ENCODE data around the gene MAPK9.
"Not testable (repeated sequence)": the region's sequence is repeated elsewhere in the genome, so short reads cannot be mapped to it uniquely, and the experiment has no call there.

The MAPK9 gene

DNA sequence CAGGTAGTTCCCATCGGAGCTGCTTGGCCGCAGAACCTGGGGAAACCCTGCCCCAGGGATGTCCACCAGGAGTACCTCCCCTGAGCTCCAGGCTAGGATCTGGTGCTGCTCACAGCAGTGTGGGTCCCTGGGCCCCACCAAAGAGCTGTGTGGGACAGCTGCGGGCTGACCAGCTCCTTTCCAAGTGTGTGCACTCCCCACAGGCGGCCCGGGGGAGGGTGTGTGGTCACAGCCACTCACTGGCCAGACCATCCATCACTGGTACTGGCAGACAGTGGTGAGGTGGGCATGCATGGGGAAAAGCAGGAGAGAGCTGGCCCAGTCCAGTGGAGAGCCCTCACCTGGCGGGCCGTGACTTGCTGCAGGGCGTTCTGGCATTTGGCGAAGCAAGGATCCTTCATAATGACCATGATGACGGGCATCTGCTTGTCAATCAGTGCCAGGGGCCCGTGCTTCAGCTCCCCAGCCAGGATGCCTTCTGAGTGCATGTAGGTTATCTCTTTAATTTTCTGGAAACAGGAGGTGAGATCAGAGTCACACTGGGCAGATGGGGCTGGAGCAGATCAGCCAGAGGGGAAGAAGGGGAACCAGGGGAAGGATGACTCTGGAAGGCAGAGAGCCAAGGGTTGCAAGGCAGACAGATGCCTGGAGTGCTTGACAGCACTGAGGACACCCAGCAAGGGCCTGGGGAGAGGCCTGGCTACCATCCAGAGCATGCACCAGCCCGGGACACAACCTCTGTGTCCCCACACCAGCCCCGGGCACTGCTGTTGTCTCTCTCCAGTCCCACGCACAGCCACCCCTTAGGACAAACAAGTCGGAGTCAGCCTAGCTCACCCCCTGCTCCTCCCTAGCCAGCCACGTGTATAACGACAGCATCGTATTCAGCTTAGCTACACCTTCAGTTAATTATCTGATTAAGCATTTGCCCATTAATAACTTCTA is 12.8 kb upstream of the MAPK9 start:
- H3K9me3 ChIP-seq (ENCODE audit: control insufficient read depth, low read length) = no peaks in the 10 kb centered on the region
- no peaks in the 10 kb centered on the region for H3K27me3 ChIP-seq (ENCODE audit: control insufficient read depth, insufficient read depth, low read length, poor library complexity, severe bottlenecking)
- no peaks in the 10 kb centered on the region for H3K4me1 ChIP-seq (ENCODE audit: control insufficient read depth, insufficient read depth, low read length)
- H3K4me3 ChIP-seq (ENCODE audit: insufficient read depth, low read depth, low read length) = no peak overlapping the region
- H3K27ac ChIP-seq (ENCODE audit: insufficient read depth, low read depth, low read length, poor library complexity, severe bottlenecking) = no peak overlapping the region
- 93% methylated on average over 18 of the region's 18 CpGs for WGBS, 2 experiments
- H3K36me3 ChIP-seq (ENCODE audit: control insufficient read depth, insufficient read depth, low read length) = peaks cover 7% of the 10 kb centered on the region

- WGBS, 2 experiments = 93 to 95% methylated on average over 4 of the region's 4 CpGs
- H3K36me3 ChIP-seq (ENCODE audit: control insufficient read depth, insufficient read depth, low read length) = peaks cover 7% of the 10 kb centered on the region
- no peaks in the 10 kb centered on the region for H3K9me3 ChIP-seq (ENCODE audit: control insufficient read depth, low read length)
- no peak overlapping the region for H3K4me3 ChIP-seq (ENCODE audit: insufficient read depth, low read depth, low read length)
- no peak overlapping the region for H3K27ac ChIP-seq (ENCODE audit: insufficient read depth, low read depth, low read length, poor library complexity, severe bottlenecking)
- no peaks in the 10 kb centered on the region for H3K27me3 ChIP-seq (ENCODE audit: control insufficient read depth, insufficient read depth, low read length, poor library complexity, severe bottlenecking)
- H3K4me1 ChIP-seq (ENCODE audit: control insufficient read depth, insufficient read depth, low read length) = no peaks in the 10 kb centered on the region
Measured at GRCh38 chr5:180304016-180304292, 12.1 kb upstream of the MAPK9 start.

- Histone ChIP-seq H3K9me3 (ENCODE audit: control insufficient read depth, low read length) (no peaks in the 10 kb centered on the region), H3K36me3 (ENCODE audit: control insufficient read depth, insufficient read depth, low read length) (peaks cover 7% of the 10 kb centered on the region), H3K27me3 (ENCODE audit: control insufficient read depth, insufficient read depth, low read length, poor library complexity, severe bottlenecking) (no peaks in the 10 kb centered on the region), H3K4me3 (ENCODE audit: insufficient read depth, low read depth, low read length) (no peak overlapping the region), H3K27ac (ENCODE audit: insufficient read depth, low read depth, low read length, poor library complexity, severe bottlenecking) (no peak overlapping the region), H3K4me1 (ENCODE audit: control insufficient read depth, insufficient read depth, low read length) (no peaks in the 10 kb centered on the region)
- WGBS, 2 experiments = 95% methylated on average over 17 of the region's 17 CpGs
Measured at GRCh38 chr5:180303226-180304015, 11.5 kb upstream of the MAPK9 start.

DNA sequence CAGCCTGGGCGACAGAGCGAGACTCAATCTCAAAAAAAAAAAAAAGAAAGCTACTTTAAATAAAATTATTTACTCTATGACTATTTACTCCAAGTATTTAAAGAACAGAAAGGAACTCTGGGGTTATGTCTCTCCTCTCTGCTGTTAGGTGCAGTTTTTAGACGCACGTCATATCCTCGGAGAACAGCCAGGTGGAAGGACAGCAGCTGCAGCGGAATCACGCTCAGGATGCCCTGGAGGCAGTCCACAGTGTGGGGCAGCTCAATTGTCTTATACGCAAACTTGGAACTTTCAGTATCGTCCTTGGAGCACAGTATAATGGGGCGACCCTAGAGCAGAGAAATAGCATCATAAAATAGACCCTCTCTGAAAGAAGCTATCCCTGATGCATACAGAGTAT is 10.4 kb upstream of the MAPK9 start:
- no peak overlapping the region for H3K27ac ChIP-seq (ENCODE audit: insufficient read depth, low read depth, low read length, poor library complexity, severe bottlenecking)
- H3K9me3 ChIP-seq (ENCODE audit: control insufficient read depth, low read length) = no peaks in the 10 kb centered on the region
- WGBS, 2 experiments = 95 to 96% methylated on average over 8 of the region's 10 CpGs
- no peaks in the 10 kb centered on the region for H3K4me1 ChIP-seq (ENCODE audit: control insufficient read depth, insufficient read depth, low read length)
- no peak overlapping the region for H3K4me3 ChIP-seq (ENCODE audit: insufficient read depth, low read depth, low read length)
- H3K27me3 ChIP-seq (ENCODE audit: control insufficient read depth, insufficient read depth, low read length, poor library complexity, severe bottlenecking) = no peaks in the 10 kb centered on the region
- H3K36me3 ChIP-seq (ENCODE audit: control insufficient read depth, insufficient read depth, low read length) = peaks cover 7% of the 10 kb centered on the region

- 93 to 98% methylated on average over 4 of the region's 4 CpGs for WGBS, 2 experiments
- no peaks in the 10 kb centered on the region for H3K4me1 ChIP-seq (ENCODE audit: control insufficient read depth, insufficient read depth, low read length)
- H3K9me3 ChIP-seq (ENCODE audit: control insufficient read depth, low read length) = no peaks in the 10 kb centered on the region
- H3K27me3 ChIP-seq (ENCODE audit: control insufficient read depth, insufficient read depth, low read length, poor library complexity, severe bottlenecking) = no peaks in the 10 kb centered on the region
- H3K27ac ChIP-seq (ENCODE audit: insufficient read depth, low read depth, low read length, poor library complexity, severe bottlenecking) = no peak overlapping the region
- no peak overlapping the region for H3K4me3 ChIP-seq (ENCODE audit: insufficient read depth, low read depth, low read length)
- H3K36me3 ChIP-seq (ENCODE audit: control insufficient read depth, insufficient read depth, low read length) = peaks cover 7% of the 10 kb centered on the region
Measured at GRCh38 chr5:180301253-180301652, 9.4 kb upstream of the MAPK9 start.

DNA sequence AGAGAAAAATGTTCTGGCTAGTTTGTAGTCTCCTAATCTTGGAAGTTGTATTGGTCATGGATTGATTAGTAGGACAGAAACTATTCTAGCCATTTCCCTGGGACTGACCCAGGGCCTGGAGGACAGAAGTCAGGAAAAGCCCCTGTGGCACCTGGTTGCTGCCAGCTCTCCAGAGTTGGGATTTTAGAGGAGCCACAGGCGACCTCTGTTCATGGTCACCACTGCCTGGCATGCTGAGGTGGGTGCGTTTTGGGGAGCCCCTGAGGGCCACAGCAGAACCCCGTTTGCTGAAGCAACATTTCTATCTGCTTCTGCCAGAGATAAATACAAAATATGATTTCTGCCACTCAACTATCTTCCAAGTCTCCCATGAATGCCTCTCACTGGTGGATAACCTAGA is 7.6 kb upstream of the MAPK9 start:
- Histone ChIP-seq H3K9me3 (ENCODE audit: control insufficient read depth, low read length) (no peaks in the 10 kb centered on the region), H3K36me3 (ENCODE audit: control insufficient read depth, insufficient read depth, low read length) (peaks cover 4% of the 10 kb centered on the region), H3K27me3 (ENCODE audit: control insufficient read depth, insufficient read depth, low read length, poor library complexity, severe bottlenecking) (no peaks in the 10 kb centered on the region), H3K27ac (ENCODE audit: insufficient read depth, low read depth, low read length, poor library complexity, severe bottlenecking) (no peak overlapping the region), H3K4me3 (ENCODE audit: insufficient read depth, low read depth, low read length) (no peak overlapping the region), H3K4me1 (ENCODE audit: control insufficient read depth, insufficient read depth, low read length) (no peaks in the 10 kb centered on the region)
- 88 to 90% methylated on average over 3 of the region's 3 CpGs for WGBS, 2 experiments

- H3K4me3 ChIP-seq (ENCODE audit: insufficient read depth, low read depth, low read length); H3K4me1 ChIP-seq (ENCODE audit: control insufficient read depth, insufficient read depth, low read length); H3K27ac ChIP-seq (ENCODE audit: insufficient read depth, low read depth, low read length, poor library complexity, severe bottlenecking); H3K9me3 ChIP-seq (ENCODE audit: control insufficient read depth, low read length); H3K36me3 ChIP-seq (ENCODE audit: control insufficient read depth, insufficient read depth, low read length); H3K27me3 ChIP-seq (ENCODE audit: control insufficient read depth, insufficient read depth, low read length, poor library complexity, severe bottlenecking): not testable (repeated sequence)
- 91 to 96% methylated on average over 14 of the region's 14 CpGs for WGBS, 2 experiments
Measured at GRCh38 chr5:180299014-180299413, 7.1 kb upstream of the MAPK9 start.

GRCh38 chr5:180297587-180298282 is 5.9 kb upstream of the MAPK9 start:
- no peak overlapping the region for H3K4me3 ChIP-seq (ENCODE audit: insufficient read depth, low read depth, low read length)
- H3K27ac ChIP-seq (ENCODE audit: insufficient read depth, low read depth, low read length, poor library complexity, severe bottlenecking) = no peak overlapping the region
- H3K4me1 ChIP-seq (ENCODE audit: control insufficient read depth, insufficient read depth, low read length) = peaks cover 7% of the 10 kb centered on the region
- WGBS, 2 experiments = 84 to 91% methylated on average over 2 of the region's 2 CpGs
- H3K27me3 ChIP-seq (ENCODE audit: control insufficient read depth, insufficient read depth, low read length, poor library complexity, severe bottlenecking) = no peaks in the 10 kb centered on the region
- no peaks in the 10 kb centered on the region for H3K9me3 ChIP-seq (ENCODE audit: control insufficient read depth, low read length)
- H3K36me3 ChIP-seq (ENCODE audit: control insufficient read depth, insufficient read depth, low read length) = no peaks in the 10 kb centered on the region

- H3K27me3 ChIP-seq (ENCODE audit: control insufficient read depth, insufficient read depth, low read length, poor library complexity, severe bottlenecking) = no peaks in the 10 kb centered on the region
- peaks cover 7% of the 10 kb centered on the region for H3K4me1 ChIP-seq (ENCODE audit: control insufficient read depth, insufficient read depth, low read length)
- WGBS, 2 experiments = 77 to 82% methylated on average over 5 to 7 of the region's 7 CpGs
- no peak overlapping the region for H3K27ac ChIP-seq (ENCODE audit: insufficient read depth, low read depth, low read length, poor library complexity, severe bottlenecking)
- H3K4me3 ChIP-seq (ENCODE audit: insufficient read depth, low read depth, low read length) = no peak overlapping the region
- no peaks in the 10 kb centered on the region for H3K36me3 ChIP-seq (ENCODE audit: control insufficient read depth, insufficient read depth, low read length)
- no peaks in the 10 kb centered on the region for H3K9me3 ChIP-seq (ENCODE audit: control insufficient read depth, low read length)
Measured at GRCh38 chr5:180296771-180297170, 4.9 kb upstream of the MAPK9 start.
